ENCODE measurements around the gene GCC2.
"Not testable (repeated sequence)": the region's sequence is repeated elsewhere in the genome, so short reads cannot be mapped to it uniquely, and the experiment has no call there.

The GCC2 gene

DNA sequence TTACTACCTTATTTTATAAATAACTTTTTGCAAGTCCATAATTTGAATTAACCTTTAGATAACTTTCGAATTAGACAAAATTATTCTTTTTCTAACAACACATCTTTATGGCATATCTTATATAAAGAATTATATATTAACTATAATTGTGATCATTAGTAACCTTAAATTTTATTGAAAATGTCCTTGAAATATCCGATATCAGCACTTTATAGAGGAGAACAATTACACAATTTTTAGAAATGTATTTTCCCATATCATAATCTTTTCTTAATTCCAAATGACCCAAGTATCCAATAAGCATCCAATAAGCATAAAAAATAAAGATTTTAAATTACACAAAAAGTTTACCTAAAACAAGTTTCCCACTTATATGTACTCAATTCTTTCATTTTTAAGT lies 7.3 kb upstream of the GCC2 start:
- DNase-seq, result no peak

- no peak for DNase-seq
Observed at GRCh38 chr2:108444941-108445840, 3.8 kb upstream of the GCC2 start.

DNA sequence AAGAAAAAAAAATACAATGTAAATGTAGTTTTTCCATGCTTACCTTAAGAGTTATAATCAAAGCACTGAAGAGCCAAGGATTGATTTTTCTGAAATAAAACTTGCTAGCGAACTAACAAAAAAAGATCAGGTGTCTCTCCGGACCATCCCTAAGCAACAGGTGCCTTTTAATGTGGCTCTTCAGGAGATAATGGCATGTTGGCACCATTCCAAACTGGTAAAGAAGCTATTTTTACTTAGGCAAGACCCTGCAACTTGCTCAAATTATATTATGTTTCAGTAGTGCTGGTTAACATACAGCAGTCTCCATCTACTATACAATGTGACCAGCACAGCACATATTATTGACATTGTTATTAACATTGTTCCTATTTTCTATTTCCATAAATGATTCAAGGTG lies 2.3 kb upstream of the GCC2 start:
- no peak for DNase-seq

- no peak for DNase-seq
Observed at GRCh38 chr2:108447947-108448677, 894 bp upstream of the GCC2 start.

- no peak for DNase-seq
Observed at GRCh38 chr2:108449410-108450130, 564 bp downstream of the GCC2 start.

DNA sequence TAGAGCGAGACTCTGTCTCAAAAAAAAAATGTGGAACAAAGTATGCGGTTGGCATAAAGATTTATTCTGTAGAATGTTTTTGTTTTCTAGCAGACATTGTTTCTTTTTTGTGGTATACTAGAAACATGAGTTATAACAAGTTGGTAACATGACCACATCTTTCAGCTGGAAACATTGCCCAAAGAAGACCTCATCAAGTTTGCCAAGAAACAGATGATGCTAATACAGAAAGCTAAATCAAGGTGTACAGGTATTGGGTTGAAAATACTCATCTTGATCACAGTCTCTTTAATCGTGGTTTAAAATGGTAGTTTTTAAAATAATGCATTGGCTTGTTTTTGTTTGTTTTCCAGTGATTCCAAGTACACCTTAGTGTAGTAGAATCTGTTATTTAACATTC lies 1.9 kb downstream of the GCC2 start:
- DNase-seq, result no peak

- no peak for DNase-seq
Observed at GRCh38 chr2:108451976-108452375, 3.0 kb downstream of the GCC2 start.

DNA sequence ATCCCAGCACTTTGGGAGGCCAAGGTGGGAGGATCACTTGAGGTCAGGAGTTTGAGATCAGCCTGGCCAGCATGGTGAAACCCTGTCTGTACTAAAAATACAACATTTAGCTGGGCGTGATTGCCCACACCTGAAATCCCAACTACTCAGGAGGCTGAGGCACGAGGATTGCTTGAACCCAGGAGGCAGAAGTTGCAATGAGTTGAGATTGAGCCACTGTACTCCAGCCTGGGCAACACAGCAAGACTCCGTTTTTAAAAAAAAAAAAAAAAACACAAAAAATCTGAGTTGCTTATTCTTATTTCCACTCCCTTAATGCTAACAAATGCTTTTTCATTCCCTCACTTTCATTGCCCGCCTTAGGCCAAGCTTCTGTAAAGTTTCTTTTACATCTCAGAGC lies 4.5 kb downstream of the GCC2 start:
- not testable (repeated sequence) for DNase-seq

- DNase-seq, result no peak
Observed at GRCh38 chr2:108454440-108454839, 5.4 kb downstream of the GCC2 start.

DNA sequence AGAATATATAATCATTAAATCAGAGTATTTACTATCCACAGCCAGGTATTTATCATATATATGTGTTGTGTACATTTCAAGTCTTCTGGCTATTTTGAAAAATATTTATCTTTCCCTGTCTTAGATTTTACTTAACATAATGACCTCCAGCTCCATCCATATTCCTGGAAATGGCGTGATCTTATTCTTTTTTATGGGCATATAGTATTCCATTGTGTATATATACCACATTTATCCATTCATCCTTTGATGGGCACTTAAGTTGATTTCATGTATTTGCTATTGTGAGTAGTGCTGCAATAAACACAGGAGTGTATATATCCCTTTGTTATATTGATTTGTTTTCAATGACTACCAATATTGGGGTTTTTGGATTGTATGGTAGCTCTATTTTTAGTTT lies 6.6 kb downstream of the GCC2 start:
- no peak for DNase-seq

DNA sequence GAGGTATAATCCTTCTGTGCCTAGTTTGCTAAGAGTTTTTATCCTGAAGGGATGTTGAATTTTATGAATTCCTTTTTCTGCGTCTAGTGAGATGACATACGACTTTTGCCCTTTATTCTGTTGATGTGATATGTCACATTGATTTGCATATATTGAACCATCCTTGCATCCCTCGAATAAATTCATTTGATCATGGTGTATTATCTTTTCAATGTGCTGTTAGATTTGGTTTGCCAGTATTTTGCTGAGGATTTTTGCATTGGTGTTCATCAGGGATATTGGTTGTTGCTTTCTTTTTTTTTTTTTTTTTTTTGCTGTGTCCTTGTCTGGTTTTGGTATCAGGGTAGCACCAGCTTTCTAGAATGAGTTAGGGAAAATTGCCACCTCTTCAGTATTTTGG lies 9.1 kb downstream of the GCC2 start:
- no peak for DNase-seq

- no peak for DNase-seq
Observed at GRCh38 chr2:108459441-108459840, 10.4 kb downstream of the GCC2 start.

DNA sequence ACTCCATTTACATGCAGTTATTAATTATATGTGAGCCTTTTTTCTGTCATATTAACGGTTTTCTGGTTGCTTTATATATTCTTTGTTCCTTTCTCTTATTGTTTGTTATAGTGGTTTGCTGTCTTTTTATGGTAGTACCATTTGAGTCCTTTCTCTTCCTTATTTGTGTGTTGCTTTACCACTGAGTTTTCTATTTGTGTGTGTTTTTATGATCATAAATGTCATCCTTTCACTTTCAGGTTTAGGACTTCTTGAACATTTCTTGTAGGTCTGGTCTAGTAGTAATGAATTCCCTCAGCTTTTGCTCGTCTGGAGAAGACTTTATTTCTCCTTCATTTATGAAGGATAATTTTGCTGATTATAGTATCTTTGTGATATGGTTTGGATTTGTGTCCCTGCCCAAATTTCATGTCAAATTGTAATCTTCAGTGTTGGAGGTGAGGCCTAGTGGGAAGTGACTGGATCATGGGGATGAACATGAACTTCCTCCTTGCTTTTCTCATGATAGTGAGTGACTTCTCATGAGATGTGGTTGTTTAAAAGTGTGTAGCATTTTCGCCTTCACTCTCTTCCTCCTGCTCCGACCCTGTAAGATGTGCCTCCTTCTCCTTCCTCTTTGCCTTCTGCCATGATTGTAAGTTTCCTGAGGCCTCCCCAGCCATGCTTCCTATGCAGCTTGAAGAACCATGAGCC lies 11.5 kb downstream of the GCC2 start:
- DNase-seq, result no peak

DNA sequence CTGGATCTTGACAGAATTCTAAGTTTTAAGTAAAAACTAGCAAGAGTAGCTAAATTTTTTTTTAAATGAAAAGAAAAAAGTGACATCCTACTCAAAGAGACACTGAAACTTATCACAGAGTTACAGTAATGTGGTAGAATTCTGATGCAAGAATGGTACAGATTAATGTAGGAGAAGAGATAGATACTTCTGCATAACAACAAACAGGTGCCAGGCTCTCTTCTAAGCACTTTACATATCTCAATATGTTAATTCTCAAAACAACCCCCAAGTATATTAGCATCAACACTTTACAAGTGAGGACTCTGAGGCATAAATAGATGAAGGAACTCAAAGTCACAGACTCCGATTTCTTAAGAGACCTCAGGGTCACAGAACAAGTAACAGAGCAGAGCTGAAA lies 28.1 kb downstream of the GCC2 start:
- no peak for DNase-seq

DNA sequence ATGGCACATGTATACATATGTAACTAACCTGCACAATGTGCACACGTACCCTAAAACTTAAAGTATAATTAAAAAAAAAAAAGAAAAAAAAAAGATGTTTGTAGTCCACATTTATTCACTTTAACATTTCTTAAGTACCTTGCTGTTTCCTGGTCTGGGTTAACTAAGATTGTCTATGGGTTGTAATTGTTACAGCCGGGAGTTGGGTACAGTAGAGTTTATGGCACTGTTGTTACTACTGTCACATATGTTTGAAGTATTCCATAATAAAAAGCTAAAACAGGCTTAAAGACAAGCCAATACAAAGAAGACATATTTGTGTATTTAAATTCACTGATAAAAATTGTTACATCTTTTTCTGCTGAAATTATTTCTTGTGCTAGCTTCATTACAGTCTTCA lies 36.2 kb downstream of the GCC2 start:
- DNase-seq, result no peak

GRCh38 chr2:108490506-108491122 lies 41.6 kb downstream of the GCC2 start:
- DNase-seq, result no peak

GRCh38 chr2:108491848-108492247 lies 42.8 kb downstream of the GCC2 start:
- no peak for DNase-seq

- no peak for DNase-seq
Observed at GRCh38 chr2:108492364-108492763, 43.4 kb downstream of the GCC2 start.

GRCh38 chr2:108496167-108496566 lies 47.2 kb downstream of the GCC2 start:
- DNase-seq, result not testable (repeated sequence)

DNA sequence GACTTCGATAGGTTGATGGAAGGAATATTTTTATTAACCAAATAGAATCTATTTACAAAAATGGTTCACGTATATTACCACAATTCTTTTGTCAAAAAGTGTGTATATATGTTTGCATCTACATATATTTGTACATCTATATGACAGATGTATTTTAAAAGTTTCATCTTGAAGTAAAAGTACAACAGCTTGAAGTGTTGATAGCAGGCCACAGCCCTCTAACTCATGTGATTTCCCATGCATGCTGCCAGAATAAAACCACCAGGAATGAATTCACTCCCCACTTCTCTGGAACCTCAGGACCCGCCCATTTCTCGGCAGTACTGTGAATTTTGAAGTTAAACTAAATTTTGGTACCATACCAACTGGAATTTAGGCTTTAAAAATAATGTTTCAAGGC lies 58.6 kb downstream of the GCC2 start:
- not testable (repeated sequence) for DNase-seq

GRCh38 chr2:108512431-108512830 lies 63.4 kb downstream of the GCC2 start:
- not testable (repeated sequence) for DNase-seq

DNA sequence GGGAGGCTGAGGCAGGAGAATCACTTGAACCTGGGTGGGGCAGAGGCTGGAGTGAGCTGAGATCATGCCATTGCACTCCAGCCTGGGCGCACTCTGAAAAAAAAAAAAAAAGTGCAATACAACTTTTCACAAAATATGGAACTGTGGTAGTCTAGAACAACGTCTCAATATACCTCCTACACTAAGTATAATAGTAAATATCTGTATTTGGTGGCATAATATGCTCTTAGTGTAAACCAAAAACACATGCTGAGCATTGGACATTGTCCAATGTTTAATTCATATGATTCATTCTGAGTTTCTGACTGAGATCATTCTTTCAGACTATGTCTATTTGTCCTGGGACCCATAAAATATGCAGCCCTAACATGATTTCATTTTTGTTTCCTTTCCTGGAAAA lies 65.5 kb downstream of the GCC2 start:
- not testable (repeated sequence) for DNase-seq

Measured in NCI-H446 (cell line).